CD4-positive, alpha-beta T cell treated with Interleukin-6 at 100 ng/mL for 8 hours (primary cell): ENCODE results near the gene APOB.

Experiments
- DNase-seq: peaks from one replicate; pipeline ENCODE4 v3.0.0-alpha.2; 2020; ENCODE audit warnings: mixed read lengths, low spot score

Gene APOB

GRCh38 chr2:21002814-21003192 lies 41.1 kb downstream of the APOB start:
- DNase-seq, result no peak

- no peak for DNase-seq
Observed at GRCh38 chr2:21001988-21002813, 41.7 kb downstream of the APOB start.

DNA sequence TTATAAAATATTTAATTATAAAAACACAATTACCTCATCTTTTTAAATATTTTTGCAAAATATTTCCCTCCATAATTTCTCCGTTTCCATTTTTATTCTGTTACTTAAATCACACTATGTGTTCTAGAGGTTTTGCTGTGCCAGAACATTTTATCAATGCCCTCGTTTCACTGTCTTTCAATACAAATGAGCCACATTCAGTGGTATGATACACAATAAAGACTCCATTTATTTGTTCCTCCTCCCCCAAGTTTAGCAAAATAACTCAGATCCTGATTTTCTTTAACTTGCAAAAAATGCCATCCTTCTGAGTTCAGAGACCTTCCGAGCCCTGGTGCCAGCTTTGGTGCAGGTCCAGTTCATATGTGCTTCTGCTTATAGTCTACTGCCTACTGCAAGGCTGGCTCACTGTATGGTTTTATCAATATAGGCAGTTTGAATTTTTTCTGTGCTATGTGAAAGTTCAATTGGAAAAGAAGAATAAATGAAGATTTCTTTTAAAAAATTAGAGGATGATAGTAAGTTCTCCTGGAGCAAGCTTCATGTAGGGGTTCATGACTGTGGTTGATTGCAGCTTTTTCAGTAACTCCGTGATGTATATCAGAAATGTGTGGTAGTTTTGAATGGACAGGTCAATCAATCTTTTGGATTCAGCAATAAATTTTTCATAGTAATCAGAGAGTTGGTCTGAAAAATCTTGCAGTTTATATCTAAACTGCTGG lies 42.5 kb downstream of the APOB start:
- no peak for DNase-seq

DNA sequence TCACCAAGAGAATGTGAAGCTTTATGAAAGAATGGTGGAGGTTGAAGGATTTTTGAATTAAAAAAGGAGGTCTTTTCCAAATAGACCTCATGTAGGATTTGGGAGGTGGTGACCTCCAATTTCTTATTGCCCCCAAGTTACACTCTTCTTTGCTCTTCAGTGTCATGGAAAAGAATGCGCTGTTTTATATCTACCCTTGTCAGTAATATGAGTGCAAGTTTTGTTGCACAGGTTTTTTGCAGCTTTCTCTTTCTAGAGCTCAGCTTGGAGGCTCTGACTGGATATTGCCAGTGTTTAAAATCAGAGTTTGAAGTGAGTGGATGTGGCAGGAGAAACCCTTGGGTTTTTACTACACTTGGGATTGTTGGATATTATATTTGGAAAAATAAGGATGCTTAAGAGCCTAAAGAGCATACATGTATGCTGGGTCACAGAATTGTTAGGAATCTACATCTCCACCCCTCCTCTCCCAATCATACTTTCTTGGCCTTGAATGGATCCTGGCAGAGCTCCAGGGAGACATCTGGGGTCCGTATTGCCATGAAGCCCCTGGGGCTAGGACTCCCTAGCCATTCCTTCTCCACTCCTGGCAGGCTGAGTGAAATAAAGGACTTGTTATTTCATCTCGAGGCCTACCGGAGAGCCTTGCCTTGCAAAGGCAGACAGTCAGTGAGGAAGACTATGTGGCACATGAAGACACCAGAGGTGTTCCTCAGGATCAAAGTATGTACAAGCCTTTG lies 43.8 kb downstream of the APOB start:
- DNase-seq, result no peak

DNA sequence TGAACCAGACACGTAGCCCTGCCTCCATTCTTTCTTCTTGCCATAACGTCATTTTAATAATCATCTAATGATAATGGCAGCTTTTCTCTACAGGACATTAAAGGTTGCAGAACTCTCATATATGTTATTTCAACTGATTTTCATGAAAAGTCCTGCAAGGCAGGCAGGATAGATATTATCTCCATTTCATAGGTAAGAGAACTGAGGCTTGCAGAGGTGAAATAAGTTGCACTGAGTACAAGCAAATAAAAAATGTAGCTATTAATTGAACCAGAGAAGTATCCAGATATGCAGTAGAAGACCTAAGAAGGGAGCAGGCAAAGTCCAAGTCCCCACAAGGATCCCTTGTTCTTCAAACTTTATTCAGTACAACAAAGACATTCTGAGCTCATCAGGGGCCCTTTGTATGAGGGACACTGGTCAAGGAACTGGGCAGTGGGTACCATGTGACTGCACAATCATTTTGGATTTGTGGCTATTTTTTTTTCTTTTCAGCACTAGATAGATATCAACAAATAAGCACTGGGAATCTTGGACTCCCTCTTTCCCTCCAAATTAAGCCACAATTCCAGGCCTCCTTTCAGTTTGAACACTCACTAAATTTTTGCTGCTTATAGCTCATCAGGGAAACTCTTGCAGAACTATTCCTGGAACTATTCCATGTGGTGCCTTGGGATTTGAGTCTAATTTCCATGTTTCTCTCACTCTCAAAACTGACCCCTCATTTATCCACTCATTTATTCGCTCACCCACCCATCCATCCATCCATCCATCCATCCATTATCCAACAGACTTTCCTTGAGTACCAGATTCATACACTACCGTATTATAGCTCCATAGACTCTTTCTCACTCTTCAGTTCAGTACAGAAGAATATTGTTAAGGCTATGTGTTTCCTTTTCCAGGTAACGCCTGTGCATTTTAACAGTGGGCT lies 44.6 kb downstream of the APOB start:
- no peak for DNase-seq

- no peak for DNase-seq
Observed at GRCh38 chr2:20997953-20998722, 45.7 kb downstream of the APOB start.

- DNase-seq, result no peak
Observed at GRCh38 chr2:20994130-20994529, 49.7 kb downstream of the APOB start.

GRCh38 chr2:20992201-20992711 lies 51.6 kb downstream of the APOB start:
- no peak for DNase-seq

DNA sequence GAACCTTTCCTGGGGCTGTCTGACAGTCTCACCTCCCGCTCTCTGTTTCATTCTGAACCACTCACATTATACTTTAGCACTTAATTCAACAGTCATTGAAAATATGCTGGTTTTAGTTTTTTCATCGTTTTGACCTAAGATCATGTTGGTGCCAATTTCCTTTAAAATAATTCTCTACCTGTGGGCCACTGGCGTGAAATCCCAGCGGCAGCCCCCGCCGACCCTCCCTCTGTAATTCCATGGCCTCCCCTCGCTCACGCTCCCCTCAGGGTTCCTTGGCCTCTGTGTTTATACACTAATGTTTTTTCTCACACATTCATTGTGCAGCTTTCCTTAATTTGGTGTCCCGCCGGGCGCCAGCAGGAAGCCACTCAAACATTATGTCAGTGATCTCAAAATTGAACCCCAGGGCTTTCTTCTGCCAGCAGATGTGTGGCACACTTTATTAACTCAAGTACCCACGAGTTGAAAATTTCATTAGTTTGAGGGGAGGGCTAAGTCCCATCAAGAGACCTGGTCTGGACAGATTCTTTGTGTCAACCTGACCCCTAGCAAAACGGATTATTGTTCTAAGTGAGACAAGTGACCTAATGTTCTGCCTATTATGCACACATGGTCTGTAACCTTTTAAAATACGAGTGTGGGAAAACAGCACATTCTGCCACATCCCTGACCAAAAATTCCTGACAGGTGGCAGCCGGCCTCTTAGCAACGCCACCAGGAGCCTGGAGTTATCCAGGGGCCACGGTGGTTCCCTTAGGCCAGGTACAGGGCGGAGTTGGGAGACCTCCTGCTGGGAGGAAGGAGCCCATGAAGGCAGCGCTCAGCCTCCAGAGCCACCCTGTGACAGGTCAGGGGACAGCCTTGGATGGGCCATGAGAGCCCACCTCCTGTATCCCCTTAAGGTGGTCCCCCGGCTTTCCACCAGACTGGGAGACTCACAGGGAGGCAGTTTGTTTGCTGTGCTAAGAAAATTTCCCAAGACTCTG lies 53.1 kb downstream of the APOB start:
- no peak for DNase-seq

DNA sequence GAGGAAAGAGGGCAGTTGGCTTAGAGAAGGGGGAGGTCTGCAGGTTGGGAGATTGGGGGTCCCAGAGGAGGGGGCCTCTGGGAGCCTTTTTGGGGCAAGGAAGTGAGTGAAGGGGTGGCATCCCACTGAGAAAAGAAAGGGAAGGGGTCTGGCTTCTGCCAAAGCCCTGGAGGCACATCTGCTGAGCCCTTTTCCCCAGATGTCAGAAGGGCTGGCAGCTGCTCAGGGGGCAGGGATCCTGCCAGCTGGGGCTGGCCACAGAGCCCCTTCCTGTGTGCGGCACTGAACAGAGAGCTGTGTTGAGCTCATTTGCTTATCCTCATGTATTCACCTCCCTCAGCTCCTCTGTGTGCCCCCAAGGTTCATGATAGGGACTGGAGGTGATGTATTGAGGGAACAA lies 54.5 kb downstream of the APOB start:
- no peak for DNase-seq

DNA sequence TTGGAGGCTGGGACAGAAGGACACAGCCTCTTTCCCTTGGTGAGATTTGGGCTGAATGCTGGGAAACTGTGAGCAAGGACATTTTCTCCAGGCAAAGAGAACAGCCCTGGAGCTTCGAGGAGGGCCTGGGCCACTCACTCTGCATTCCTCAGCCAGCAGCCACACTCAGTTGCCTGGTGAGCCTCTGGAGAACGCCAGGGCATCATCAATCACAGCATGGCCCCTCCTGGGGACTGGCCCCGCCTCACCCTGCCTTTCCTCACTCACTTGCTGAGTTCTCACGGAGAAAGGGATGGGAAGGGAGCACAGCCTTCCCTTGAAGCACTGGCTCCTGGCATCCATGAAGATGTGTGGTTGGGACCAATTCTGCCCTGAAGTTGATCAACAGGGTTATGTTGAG lies 55.0 kb downstream of the APOB start:
- no peak for DNase-seq

DNA sequence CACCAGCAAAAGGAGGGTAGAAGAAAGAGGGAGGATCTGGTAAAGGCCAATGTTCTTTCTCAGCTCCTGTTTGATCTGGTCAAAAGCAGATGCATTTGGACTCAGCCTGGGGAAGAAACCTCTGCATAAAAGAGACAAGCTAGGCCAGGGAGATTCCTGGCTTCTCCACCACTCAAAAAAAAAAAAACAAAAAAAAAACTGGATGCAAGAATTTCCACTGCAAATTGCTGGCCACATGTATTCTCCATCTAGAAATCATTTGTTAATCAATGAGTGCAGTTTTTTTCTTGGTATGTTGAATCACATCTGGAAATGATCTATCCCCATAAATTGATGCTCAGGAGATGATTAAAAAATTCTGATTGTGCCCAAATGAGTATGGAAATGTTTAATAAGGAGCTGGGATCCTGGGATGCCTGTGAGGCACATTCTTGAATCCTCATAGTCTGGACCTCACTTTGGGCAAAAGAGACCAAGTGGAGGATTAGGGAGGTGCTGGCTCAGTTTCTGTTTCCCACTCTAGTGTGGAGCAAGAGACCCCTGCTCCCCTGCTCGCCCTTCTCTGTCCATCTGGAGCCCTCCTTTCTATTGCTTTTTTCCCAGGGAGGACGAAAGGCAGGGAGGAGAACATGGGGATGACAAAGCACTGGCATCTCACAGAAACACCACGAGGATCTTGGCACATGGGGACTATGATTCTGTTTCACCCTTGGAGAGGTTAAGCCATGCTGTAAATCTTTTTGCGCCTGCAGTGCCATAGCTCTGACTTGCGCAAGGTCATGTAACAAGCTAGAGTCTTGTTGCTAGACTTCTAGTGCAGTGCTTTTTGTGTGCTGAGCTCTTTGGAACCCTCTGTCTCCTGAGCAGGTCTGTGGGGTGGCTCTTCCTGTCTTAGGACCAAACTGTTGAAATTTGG lies 57.6 kb downstream of the APOB start:
- DNase-seq, result no peak

DNA sequence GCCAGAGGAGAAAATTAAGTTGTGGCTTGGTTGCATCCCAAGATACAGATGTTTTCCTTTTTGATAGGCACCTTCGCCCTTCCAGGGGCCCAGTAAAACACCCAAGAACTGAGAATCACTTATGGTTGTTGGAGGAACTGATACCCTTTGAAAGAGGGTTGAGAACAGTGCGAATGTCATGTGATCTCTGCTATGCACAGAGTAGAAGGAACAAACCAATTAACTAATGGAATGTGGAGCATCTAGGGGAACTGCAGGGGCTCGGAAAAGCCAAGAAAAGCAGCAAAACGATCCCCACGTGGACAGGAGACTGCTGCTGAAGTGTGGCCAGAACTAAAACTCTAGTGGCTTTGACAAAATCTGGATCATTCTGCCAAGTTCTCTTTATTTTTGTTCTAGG lies 58.8 kb downstream of the APOB start:
- no peak for DNase-seq

DNA sequence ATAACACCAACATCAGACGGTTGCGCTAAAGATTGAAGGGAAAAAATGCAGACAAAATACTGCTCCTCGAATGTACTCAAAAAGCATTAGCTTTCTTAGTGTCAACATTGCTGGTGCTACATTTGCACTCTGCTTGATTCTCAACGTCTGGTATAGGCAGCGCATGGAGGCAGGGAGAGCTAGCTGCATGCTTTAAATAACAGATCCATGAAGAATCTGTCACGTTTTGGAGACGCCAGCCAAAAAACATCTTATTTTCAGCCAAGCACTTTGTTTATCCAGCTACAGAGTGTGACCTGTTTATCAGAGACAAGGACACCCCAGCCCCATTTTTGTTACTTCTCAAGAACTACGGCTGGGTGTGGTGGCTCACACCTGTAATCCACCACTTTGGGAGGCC lies 59.5 kb downstream of the APOB start:
- no peak for DNase-seq

DNA sequence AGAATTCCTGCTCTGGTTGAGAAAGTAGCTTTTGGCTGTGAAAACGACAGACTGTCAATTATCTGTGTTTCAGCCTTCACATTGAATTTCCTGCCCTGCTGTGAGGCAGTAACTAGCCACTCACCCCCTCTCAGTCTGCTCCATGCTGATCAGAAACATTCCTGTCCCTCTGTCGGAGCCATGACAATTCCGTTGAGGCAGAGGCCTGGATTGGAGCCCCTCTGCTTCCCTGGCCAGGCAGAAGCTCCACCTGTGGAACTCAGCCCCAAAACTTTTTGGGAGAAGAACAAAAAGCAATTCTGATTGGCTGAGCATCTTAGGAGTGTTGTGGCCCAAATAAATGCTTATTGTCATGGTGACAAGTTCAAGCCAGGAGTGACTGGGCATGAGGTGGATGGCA lies 60.0 kb downstream of the APOB start:
- DNase-seq, result no peak

- DNase-seq, result no peak
Observed at GRCh38 chr2:20982861-20983260, 61.0 kb downstream of the APOB start.

DNA sequence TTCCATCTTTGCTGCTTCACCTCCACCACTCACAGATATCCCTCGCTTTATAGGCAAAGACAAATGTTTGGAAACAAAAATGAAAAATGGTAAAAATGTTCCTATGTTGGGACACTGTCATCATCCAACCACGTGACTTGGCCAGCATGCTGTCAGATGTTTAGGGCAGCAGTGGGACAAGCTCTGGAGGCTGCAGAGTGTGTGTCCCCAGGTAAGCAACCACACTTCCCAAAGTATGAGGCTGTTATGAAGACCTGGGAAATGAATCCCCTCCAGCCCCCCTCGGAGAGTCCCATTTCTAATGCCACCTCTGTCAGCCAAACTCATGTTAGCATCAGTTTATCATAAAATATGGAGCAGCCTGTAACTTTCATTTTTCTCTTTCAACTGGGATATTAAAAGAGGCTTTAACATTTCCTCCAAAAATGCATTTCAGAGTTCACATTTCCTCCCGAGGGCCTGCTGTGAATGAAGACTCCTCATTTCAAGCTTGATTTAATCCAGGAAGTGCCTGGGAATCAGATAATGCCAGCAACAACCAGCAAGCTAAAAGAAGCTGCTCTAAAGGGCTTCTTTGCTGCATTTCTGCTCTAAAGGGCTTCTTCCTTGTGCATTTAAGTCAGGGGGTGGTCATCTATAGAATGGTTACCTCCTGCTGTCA lies 66.2 kb downstream of the APOB start:
- no peak for DNase-seq

- DNase-seq, result no peak
Observed at GRCh38 chr2:20976527-20976926, 67.3 kb downstream of the APOB start.
